SJSA1 (cell line): Measurements from ENCODE around the gene KLHL17. TPM values are rescaled to one million over a fixed set of nuclear protein-coding genes. Genes with fewer than 3 reads are reported as not detected.
"Not testable (repeated sequence)": the region's sequence is repeated elsewhere in the genome, so short reads cannot be mapped to it uniquely, and the experiment has no call there.

ENCODE experiments used
- DNase-seq, 2 experiments: peaks; one replicate each; pipeline ENCODE4 v3.0.0-alpha.2; 2015 to 2020; ENCODE audit warnings: low spot score in 2 of 2, low read depth in 1 of 2
- H3K27ac ChIP-seq: fragments of 250-450 bp; sonication (Bioruptor Pico); 2 replicates; pipeline ENCODE4 v1.5.1; 2020; ENCODE audit warnings: mild to moderate bottlenecking, moderate library complexity
- H3K27me3 ChIP-seq: fragments of 250-450 bp; sonication (Bioruptor Pico); replicated peaks from 2 replicates; pipeline ENCODE4 v1.5.1; 2020; ENCODE audit warnings: mild to moderate bottlenecking, moderate library complexity
- H3K36me3 ChIP-seq: fragments of 250-450 bp; sonication (Bioruptor Pico); 2 replicates; pipeline ENCODE4 v1.5.1; 2020; ENCODE audit warnings: mild to moderate bottlenecking
- H3K4me1 ChIP-seq: fragments of 250-450 bp; sonication (Bioruptor Pico); replicated peaks from 2 replicates; pipeline ENCODE4 v1.6.1; 2021; ENCODE audit warnings: mild to moderate bottlenecking
- H3K4me3 ChIP-seq: fragments of 250-450 bp; sonication (Bioruptor Pico); 2 replicates; pipeline ENCODE4 v1.5.1; 2020; ENCODE audit warnings: mild to moderate bottlenecking
- H3K9me3 ChIP-seq: fragments of 250-450 bp; sonication (Bioruptor Pico); replicated peaks from 2 replicates; pipeline ENCODE4 v1.5.1; 2020; ENCODE audit warnings: mild to moderate bottlenecking
- total RNA-seq: library from RNA; depleted of rRNA; stranded (reverse); fragments of >200 nt; shearing (Covaris generic); gene quantifications from 2 replicates; pipeline ENCODE4 v1.2.3, GENCODE V29; 2014; rRNA removed

KLHL17 gene
- total RNA-seq, 1 experiment from 2014 or later: 7.2 TPM

DNA sequence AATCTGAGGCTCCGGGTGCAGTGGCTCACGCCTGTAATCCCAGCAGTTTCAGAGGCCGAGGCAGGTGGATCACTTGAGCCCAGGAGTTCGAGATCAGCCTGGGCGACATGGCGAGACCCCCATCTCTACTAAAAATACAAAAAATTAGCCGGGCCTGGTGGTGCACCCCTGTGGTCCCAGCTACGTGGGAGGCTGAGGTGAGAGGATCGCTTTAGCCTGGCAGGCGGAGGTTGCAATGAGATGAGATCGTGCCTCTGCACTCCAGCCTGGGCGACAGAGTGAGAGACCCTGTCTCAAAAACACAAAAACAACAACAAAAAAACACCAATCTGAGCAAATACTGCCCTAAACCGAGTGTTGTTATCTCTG is 52.3 kb downstream of the KLHL17 start:
- not testable (repeated sequence) for DNase-seq, H3K9me3 ChIP-seq, H3K27me3 ChIP-seq
- peaks cover 20% of the 10 kb centered on the region for H3K4me1 ChIP-seq
- H3K4me3 ChIP-seq: peak overlapping the region; percentile 49
- peaks cover 15% of the 10 kb centered on the region for H3K36me3 ChIP-seq
- H3K27ac ChIP-seq: peak overlapping the region; percentile 66

- Histone ChIP-seq H3K4me1 (peaks cover 20% of the 10 kb centered on the region), H3K36me3 (peaks cover 15% of the 10 kb centered on the region), H3K4me3 (peak within 1 kb of the TSS; percentile 49), H3K27ac (peak within 1 kb of the TSS; percentile 66), H3K9me3 (no peaks in the 10 kb centered on the region), H3K27me3 (no peaks in the 10 kb centered on the region)
- peak; percentile 89 for DNase-seq
Observed at GRCh38 chr1:1013105-1013921, 52.9 kb downstream of the KLHL17 start, which contains the start of gene ISG15. ISG15 (plus strand) TSS chr1:1013497; CDS start chr1:1013574, 77 bp downstream.

GRCh38 chr1:1013922-1014648 is 53.7 kb downstream of the KLHL17 start:
- H3K9me3 ChIP-seq: no peaks in the 10 kb centered on the region
- H3K27ac ChIP-seq: peak overlapping the region; percentile 66
- peaks cover 15% of the 10 kb centered on the region for H3K36me3 ChIP-seq
- H3K4me3 ChIP-seq: peak overlapping the region; percentile 49
- H3K27me3 ChIP-seq: no peaks in the 10 kb centered on the region
- peaks cover 23% of the 10 kb centered on the region for H3K4me1 ChIP-seq
- DNase-seq: peak in 1 of 2 experiments; percentile 53

GRCh38 chr1:1014799-1015681 is 54.7 kb downstream of the KLHL17 start:
- H3K27ac ChIP-seq: peak overlapping the region; percentile 66
- peak overlapping the region; percentile 49 for H3K4me3 ChIP-seq
- no peaks in the 10 kb centered on the region for H3K9me3 ChIP-seq

More at GRCh38 chr1:1014799-1015681, 54.7 kb downstream of the KLHL17 start:
- no peak for DNase-seq
- H3K4me1 ChIP-seq: peaks cover 25% of the 10 kb centered on the region
- H3K27me3 ChIP-seq: no peaks in the 10 kb centered on the region
- H3K36me3 ChIP-seq: peaks cover 15% of the 10 kb centered on the region

Other genes with a start within 250 kb of the KLHL17 start
- gene SAMD11, start 36.7 kb upstream of the KLHL17 start, total RNA-seq: 232 and 256 TPM in 2 replicates
- gene NOC2L, start 1.3 kb upstream of the KLHL17 start, total RNA-seq: 100 and 129 TPM in 2 replicates
- 0.34 TPM in 1 of 2 replicates, not detected in the other for gene PLEKHN1, start 5.9 kb downstream of the KLHL17 start, total RNA-seq
- 0.11 TPM in 1 of 2 replicates, not detected in the other for gene PERM1, start 21.5 kb downstream of the KLHL17 start, total RNA-seq
- gene HES4, start 39.5 kb downstream of the KLHL17 start, total RNA-seq: 55.3 and 68.7 TPM in 2 replicates
- 201 and 353 TPM in 2 replicates for gene ISG15, start 52.9 kb downstream of the KLHL17 start, total RNA-seq
- gene AGRN, start 59.5 kb downstream of the KLHL17 start, total RNA-seq: 53.8 and 55.9 TPM in 2 replicates
- gene RNF223, start 113.7 kb downstream of the KLHL17 start, total RNA-seq: not detected in 2 replicates
- 11.1 and 15.4 TPM in 2 replicates for gene C1orf159, start 155.5 kb downstream of the KLHL17 start, total RNA-seq
- gene TTLL10, start 213.3 kb downstream of the KLHL17 start, total RNA-seq: not detected in 2 replicates
- not detected in 2 replicates for gene TNFRSF18, start 246.0 kb downstream of the KLHL17 start, total RNA-seq